Measurements from ENCODE around the gene CLCF1. TPM values are rescaled to one million over a fixed set of nuclear protein-coding genes. Genes with fewer than 3 reads are reported as not detected.

Gene CLCF1
- total RNA-seq, 1 experiment from 2014 or later = 2.1 TPM

- peaks cover 10% of the 10 kb centered on the region; the same call in 1 of the 2 replicates for H3K27me3 ChIP-seq (ENCODE audit: insufficient read depth, low read length)
Observed at GRCh38 chr11:67373648-67374570, 511 bp upstream of the CLCF1 start.

More at GRCh38 chr11:67373648-67374570, 511 bp upstream of the CLCF1 start:
- Histone ChIP-seq H3K23me2 (ENCODE audit: insufficient read length, low read depth, low read length, poor library complexity, severe bottlenecking) (peaks cover 30% of the 10 kb centered on the region), H2BK15ac (ENCODE audit: low read depth, low read length) (no peak overlapping the region), H3T11ph (ENCODE audit: low read length) (no peak overlapping the region), H3K18ac (ENCODE audit: insufficient read length, low read depth, low read length) (no peak overlapping the region), H2AK5ac (ENCODE audit: insufficient read length, low read length) (no peak overlapping the region), H3K23ac (ENCODE audit: insufficient read length, low read depth, low read length) (no peak overlapping the region), H3K14ac (ENCODE audit: insufficient read depth, low read length) (no peak overlapping the region), H3K9me3 (ENCODE audit: control insufficient read depth, low read depth, low read length) (no peaks in the 10 kb centered on the region), H3K9ac (ENCODE audit: extremely low read depth, insufficient read length, low read length) (no peak overlapping the region), H2BK5ac (ENCODE audit: insufficient read length, low read length) (no peak overlapping the region), H2BK120ac (ENCODE audit: low read depth, low read length, poor library complexity, severe bottlenecking) (no peak overlapping the region), H3K79me1 (ENCODE audit: insufficient read depth, low read depth, low read length, poor library complexity, severe bottlenecking) (no peaks in the 10 kb centered on the region), H4K91ac (ENCODE audit: insufficient read length, low read depth, low read length) (no peak overlapping the region), H2AFZ (ENCODE audit: low read length) (no peak overlapping the region), H3K27ac (ENCODE audit: insufficient read length, low read depth, low read length) (no peak overlapping the region), H4K5ac (ENCODE audit: insufficient read length, low read depth, low read length) (no peak overlapping the region), H4K20me1 (ENCODE audit: control insufficient read depth, insufficient read depth, insufficient read length) (no peaks in the 10 kb centered on the region), H2BK20ac (ENCODE audit: low read depth, low read length, poor library complexity, severe bottlenecking) (no peak overlapping the region), H3K4ac (ENCODE audit: low read depth, low read length) (no peak overlapping the region), H4K8ac (replicated peaks; ENCODE audit: insufficient read length, low read depth, low read length) (no peak overlapping the region), H2BK12ac (ENCODE audit: insufficient read length, low read depth, low read length) (no peak overlapping the region), H3K56ac (ENCODE audit: insufficient read length, low read depth, low read length) (no peak overlapping the region), H3K4me2 (ENCODE audit: insufficient read depth, insufficient read length, low read length) (peak overlapping the region; percentile 88), H3K4me1 (ENCODE audit: insufficient read depth, low read length) (peaks cover 7% of the 10 kb centered on the region; the same call in 1 of the 2 replicates), H3K79me2 (ENCODE audit: insufficient read depth, low read length) (no peaks in the 10 kb centered on the region)
- Mint-ChIP-seq H3K4me1 (peaks cover 51 to 59% of the 10 kb centered on the region in 2 experiments), H3K36me3 (ENCODE audit: insufficient read depth in 1 of 3, low read depth in 3 of 3) (no peaks in the 10 kb centered on the region; a peak in 1 of 7 replicates), H3K9me3 (no peaks in the 10 kb centered on the region; a peak in 2 of 5 replicates), H3K27me3 (ENCODE audit: low read depth) (peaks cover 84% of the 10 kb centered on the region), H3K4me3 (peak overlapping the region; percentile 74 to 91), H3K27ac (0 out of 7 replicates have a peak overlapping the region, but pooled peaks of 1 of the 3 experiments have one; percentile 52)
- WGBS (ENCODE audit: extremely low coverage, insufficient read length, low lambda C conversion rate) = no CpG with 5 or more reads among the region's 40 CpGs
- peak; percentile 85 for DNase-seq
- TF ChIP-seq CTCF (conservative IDR thresholded peaks at IDR 0.05) = peak; percentile 50

Measured in H9 (cell line).